WERI-Rb-1 (cell line): Measurements from ENCODE around the gene VWF.
A peak's percentile ranks its signal among the peaks of the same experiment; 100 is the strongest.

ENCODE experiments used
- DNase-seq: peaks from one replicate; pipeline ENCODE4 v3.0.0-alpha.2; 2020
- H3K27ac ChIP-seq: fragments of 250-450 bp; sonication (Bioruptor Pico); 2 replicates; pipeline ENCODE4 v1.5.1; 2020; ENCODE audit warnings: mild to moderate bottlenecking, moderate library complexity
- H3K27me3 ChIP-seq: fragments of 250-450 bp; sonication (Bioruptor Pico); 2 replicates; pipeline ENCODE4 v1.5.1; 2021; ENCODE audit warnings: mild to moderate bottlenecking, low read depth, moderate library complexity; ENCODE audit not compliant: insufficient read depth, severe bottlenecking
- H3K36me3 ChIP-seq: fragments of 250-450 bp; sonication (Bioruptor Pico); 2 replicates; pipeline ENCODE4 v1.5.1; 2020; ENCODE audit warnings: mild to moderate bottlenecking, moderate library complexity
- H3K4me3 ChIP-seq: 2 replicates; pipeline ENCODE4 v1.5.1; 2011; ENCODE audit warnings: low read depth, mild to moderate bottlenecking, control low read depth, low read length
- H3K9me3 ChIP-seq: fragments of 250-450 bp; sonication (Bioruptor Pico); 2 replicates; pipeline ENCODE4 v1.5.1; 2021; ENCODE audit warnings: mild to moderate bottlenecking, moderate library complexity; ENCODE audit not compliant: severe bottlenecking
- CTCF ChIP-seq: IDR thresholded peaks from 2 replicates; pipeline ENCODE4 v1.5.1; 2011; ENCODE audit warnings: low read depth, mild to moderate bottlenecking, control low read depth, inconsistent platforms, low read length

Gene VWF

GRCh38 chr12:6140651-6141447, 16.4 kb upstream of the VWF start:
- Histone ChIP-seq H3K36me3 (no peaks in the 10 kb centered on the region), H3K27me3 (no peaks in the 10 kb centered on the region), H3K27ac (no peak overlapping the region), H3K4me3 (no peak overlapping the region), H3K9me3 (peaks cover 3% of the 10 kb centered on the region)
- no peak for DNase-seq
- TF ChIP-seq CTCF, result no peak

GRCh38 chr12:6135071-6135470, 10.6 kb upstream of the VWF start:
- no peaks in the 10 kb centered on the region for H3K36me3 ChIP-seq
- no peak for TF ChIP-seq CTCF
- H3K9me3 ChIP-seq, result peaks cover 5% of the 10 kb centered on the region
- no peak for DNase-seq
- H3K4me3 ChIP-seq, result no peak overlapping the region
- no peak overlapping the region for H3K27ac ChIP-seq
- H3K27me3 ChIP-seq, result no peaks in the 10 kb centered on the region

- no peaks in the 10 kb centered on the region for H3K27me3 ChIP-seq
- H3K9me3 ChIP-seq, result peaks cover 5% of the 10 kb centered on the region
- DNase-seq, result no peak
- no peak for TF ChIP-seq CTCF
- no peak overlapping the region for H3K4me3 ChIP-seq
- H3K36me3 ChIP-seq, result no peaks in the 10 kb centered on the region
- no peak overlapping the region for H3K27ac ChIP-seq
These were observed 9.2 kb upstream of the VWF start for GRCh38 chr12:6133642-6134041.

GRCh38 chr12:6132496-6132895, 8.0 kb upstream of the VWF start:
- Histone ChIP-seq H3K27ac (no peak overlapping the region), H3K9me3 (peaks cover 5% of the 10 kb centered on the region), H3K4me3 (no peak overlapping the region), H3K27me3 (no peaks in the 10 kb centered on the region), H3K36me3 (no peaks in the 10 kb centered on the region)
- no peak for TF ChIP-seq CTCF
- DNase-seq, result no peak

GRCh38 chr12:6125310-6125608, 789 bp upstream of the VWF start:
- H3K27ac ChIP-seq, result no peak overlapping the region
- no peak overlapping the region for H3K4me3 ChIP-seq
- no peaks in the 10 kb centered on the region for H3K36me3 ChIP-seq
- DNase-seq, result peak; percentile 38
- no peaks in the 10 kb centered on the region for H3K27me3 ChIP-seq
- TF ChIP-seq CTCF, result no peak
- no peaks in the 10 kb centered on the region for H3K9me3 ChIP-seq

- no peaks in the 10 kb centered on the region for H3K9me3 ChIP-seq
- no peaks in the 10 kb centered on the region for H3K36me3 ChIP-seq
- DNase-seq, result no peak
- no peak for TF ChIP-seq CTCF
- H3K27me3 ChIP-seq, result no peaks in the 10 kb centered on the region
- no peak overlapping the region for H3K27ac ChIP-seq
- H3K4me3 ChIP-seq, result no peak overlapping the region
These were observed 1.2 kb downstream of the VWF start for GRCh38 chr12:6123258-6123657.
